Subcutaneous abdominal adipose tissue (tissue), 5 donors: Measurements from ENCODE around the gene SERTAD3.
"Not testable (repeated sequence)": the region's sequence is repeated elsewhere in the genome, so short reads cannot be mapped to it uniquely, and the experiment has no call there.

Experiments
- H3K27ac ChIP-seq: one replicate; pipeline ENCODE4 v1.7.0; 2013; ENCODE audit warnings: low read depth, mild to moderate bottlenecking, inconsistent platforms, low read length, moderate library complexity
- H3K27me3 ChIP-seq, 5 donors: one replicate each; pipeline ENCODE4 v1.7.0; 2013; ENCODE audit warnings: low read length in 5 of 5, inconsistent platforms in 1 of 5; ENCODE audit not compliant: control insufficient read depth in 5 of 5, insufficient read depth in 4 of 5
- H3K36me3 ChIP-seq, 5 donors: one replicate each; pipeline ENCODE4 v1.7.0; 2013; ENCODE audit warnings: low read length in 5 of 5; ENCODE audit not compliant: control insufficient read depth in 5 of 5, insufficient read depth in 5 of 5
- H3K4me1 ChIP-seq, 5 donors: one replicate each; pipeline ENCODE4 v1.7.0; 2013; ENCODE audit warnings: low read length in 5 of 5, mild to moderate bottlenecking in 3 of 5, moderate library complexity in 1 of 5; ENCODE audit not compliant: control insufficient read depth in 5 of 5, insufficient read depth in 5 of 5
- H3K4me3 ChIP-seq, 5 donors: one replicate each; pipeline ENCODE4 v1.7.0; 2013; ENCODE audit warnings: low read length in 5 of 5, low read depth in 1 of 5
- H3K9ac ChIP-seq, 5 donors: one replicate each; pipeline ENCODE4 v1.7.0; 2013; ENCODE audit warnings: low read length in 5 of 5, mild to moderate bottlenecking in 4 of 5, moderate library complexity in 3 of 5
- H3K9me3 ChIP-seq, 5 donors: one replicate each; pipeline ENCODE4 v1.7.0; 2013; ENCODE audit warnings: low read length in 5 of 5; ENCODE audit not compliant: control insufficient read depth in 5 of 5
- donor health status: healthy.
- donor health status: healthy.
- donor health status: healthy.
- donor health status: healthy.
- donor health status: healthy.

SERTAD3 gene

DNA sequence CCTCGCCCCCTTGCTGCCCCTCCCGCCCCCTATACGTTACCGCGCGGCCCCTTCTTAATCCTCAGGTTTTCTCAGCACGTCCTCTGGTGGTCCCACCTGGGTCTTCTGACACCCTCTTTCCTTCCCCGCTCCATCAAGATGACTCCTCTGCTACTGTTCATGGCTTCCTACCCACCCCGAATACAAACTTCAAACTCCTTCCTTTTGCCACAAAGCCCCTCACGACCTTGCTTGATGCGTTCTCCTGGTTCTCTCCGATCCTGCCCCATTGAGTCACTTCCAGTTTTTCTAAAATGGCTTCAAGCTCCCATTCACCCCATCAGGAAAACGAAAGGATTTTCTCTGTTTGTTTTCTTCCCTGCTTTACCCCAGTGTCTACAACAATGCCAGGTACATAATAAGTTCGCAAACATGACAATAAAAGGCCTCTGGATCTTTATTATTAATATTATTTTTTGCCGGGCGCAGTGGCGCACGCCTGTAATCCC lies 734 bp upstream of the SERTAD3 start:
- Histone ChIP-seq H3K9ac (peak overlapping the region in 4 of 5 donors; percentile 64 to 70 (median 68)), H3K9me3 (no peaks in the 10 kb centered on the region), H3K4me1 (peaks cover 9 to 28% (median 23%) of the 10 kb centered on the region in 5 donors), H3K27ac (peak overlapping the region; percentile 99), H3K36me3 (peaks cover 3 to 53% (median 39%) of the 10 kb centered on the region in 5 donors), H3K4me3 (peak overlapping the region; percentile 86 to 100 (median 99)), H3K27me3 (no peaks in the 10 kb centered on the region)

DNA sequence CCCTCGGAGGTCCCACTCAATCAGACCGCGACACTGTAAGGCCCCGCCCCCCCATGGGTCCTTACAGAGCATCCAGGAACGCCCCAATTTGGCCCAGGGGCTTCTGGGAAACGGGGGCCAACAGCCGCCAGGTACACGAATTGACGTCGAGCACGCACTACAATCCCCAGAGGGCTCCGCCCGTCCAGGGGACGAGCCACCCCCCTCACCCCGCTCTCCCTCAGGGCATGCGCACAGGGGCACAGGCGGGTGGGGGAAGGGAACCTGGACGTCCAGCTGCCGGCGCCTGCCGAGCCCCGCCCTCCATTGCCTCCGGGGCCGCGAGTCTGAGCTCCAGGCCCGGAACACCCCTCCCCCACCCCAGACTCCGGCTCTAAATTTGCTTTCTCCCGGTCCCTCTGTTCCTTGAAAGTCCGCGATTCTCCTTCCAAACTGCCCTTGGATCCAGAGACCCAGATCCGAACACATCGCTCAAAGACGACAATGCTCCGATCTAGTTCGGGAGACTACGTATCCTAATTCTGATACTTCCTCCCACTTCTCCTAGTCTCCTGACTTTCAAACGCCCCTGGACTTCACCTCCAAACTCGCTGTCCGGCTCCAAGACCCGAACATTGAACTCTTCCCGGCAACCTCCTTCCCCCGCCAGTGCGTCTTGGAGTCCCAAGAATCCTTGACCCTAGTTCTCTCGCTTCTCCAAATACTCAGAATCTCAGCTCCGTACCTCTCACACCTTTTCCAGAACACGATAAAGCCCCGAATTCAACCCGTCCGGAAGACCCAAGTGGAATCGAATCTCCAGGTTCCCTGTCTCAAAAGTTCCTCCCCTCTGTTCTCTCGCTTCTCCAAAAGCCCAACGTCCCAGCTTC lies 770 bp downstream of the SERTAD3 start:
- Histone ChIP-seq H3K36me3 (peaks cover 0 to 40% (median 30%) of the 10 kb centered on the region in 5 donors), H3K4me1 (peaks cover 9 to 28% (median 23%) of the 10 kb centered on the region in 5 donors), H3K27ac (peak overlapping the region; percentile 99), H3K4me3 (peak overlapping the region; percentile 94 to 100 (median 99)), H3K27me3 (no peaks in the 10 kb centered on the region), H3K9me3 (no peaks in the 10 kb centered on the region), H3K9ac (peak overlapping the region; percentile 97 to 99 (median 99))

GRCh38 chr19:40442328-40443130 lies 1.6 kb downstream of the SERTAD3 start:
- H3K27me3 ChIP-seq, result no peaks in the 10 kb centered on the region
- peaks cover 0 to 32% (median 22%) of the 10 kb centered on the region in 5 donors for H3K36me3 ChIP-seq
- H3K4me1 ChIP-seq, result peaks cover 9 to 28% (median 23%) of the 10 kb centered on the region in 5 donors
- H3K9me3 ChIP-seq, result no peaks in the 10 kb centered on the region
- peak overlapping the region; percentile 70 to 99 (median 80) for H3K9ac ChIP-seq
- peak overlapping the region; percentile 99 for H3K27ac ChIP-seq
- peak overlapping the region; percentile 55 to 100 (median 99) for H3K4me3 ChIP-seq

DNA sequence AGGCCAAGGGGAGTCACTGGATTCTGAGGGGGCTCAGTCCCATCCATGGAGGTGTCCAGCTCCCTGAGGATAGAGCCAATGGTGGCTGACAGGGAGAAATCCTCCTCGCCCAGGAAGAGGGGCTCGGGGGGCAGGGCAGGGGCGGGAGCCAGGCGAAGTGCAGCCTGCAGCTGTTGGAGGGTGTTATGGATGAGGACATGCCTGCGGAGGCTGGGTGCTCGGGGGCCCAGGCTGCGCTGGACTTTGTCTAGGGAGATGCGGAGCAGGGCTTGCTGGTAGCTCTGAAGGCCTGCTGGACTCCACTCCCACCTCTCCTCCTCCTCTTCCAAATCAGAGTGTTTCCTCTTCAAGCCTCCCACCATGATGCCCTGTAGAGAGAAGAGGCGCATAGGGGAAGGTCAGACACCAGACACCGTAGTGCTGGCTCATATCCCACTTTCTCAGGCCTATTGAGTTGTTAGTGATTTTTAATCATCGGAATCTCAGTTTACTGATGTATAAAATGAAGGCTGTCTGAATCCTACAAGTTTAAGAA lies 2.3 kb downstream of the SERTAD3 start:
- Histone ChIP-seq H3K4me3 (peak overlapping the region in 2 of 5 donors; percentile 83 to 100), H3K9ac (peak overlapping the region in 4 of 5 donors; percentile 70 to 99 (median 86)), H3K27ac (peak overlapping the region; percentile 99)

DNA sequence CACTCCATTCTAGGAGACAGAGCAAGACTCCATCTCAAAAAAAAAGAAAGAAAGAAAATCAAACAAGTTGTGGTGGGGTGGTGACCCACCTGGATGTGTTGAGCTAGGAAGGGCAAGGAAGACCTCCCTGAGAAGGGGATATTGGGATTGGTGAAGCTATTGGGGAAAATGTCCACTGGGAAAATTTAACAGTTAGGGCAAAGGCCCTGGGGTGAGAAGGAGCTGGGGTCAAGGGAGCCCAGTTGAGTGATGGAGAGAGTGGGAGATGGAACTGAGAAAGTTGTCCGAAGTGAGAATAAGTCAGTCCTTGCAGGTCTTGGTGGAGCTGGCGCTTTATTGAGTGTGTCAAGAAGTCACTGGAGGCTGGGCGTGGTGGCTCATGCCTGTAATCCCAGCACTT lies 5.9 kb downstream of the SERTAD3 start:
- H3K27ac ChIP-seq, result no peak overlapping the region
- peaks cover 11 to 28% (median 26%) of the 10 kb centered on the region in 5 donors for H3K4me1 ChIP-seq
- peaks cover 0 to 23% (median 21%) of the 10 kb centered on the region in 5 donors for H3K36me3 ChIP-seq
- no peaks in the 10 kb centered on the region for H3K27me3 ChIP-seq
- no peak overlapping the region for H3K9ac ChIP-seq
- no peaks in the 10 kb centered on the region for H3K9me3 ChIP-seq
- H3K4me3 ChIP-seq, result no peak overlapping the region

More for the DNA sequence above, 2.3 kb downstream of the SERTAD3 start:
- H3K4me1 ChIP-seq, result peaks cover 9 to 28% (median 23%) of the 10 kb centered on the region in 5 donors
- H3K27me3 ChIP-seq, result no peaks in the 10 kb centered on the region
- H3K36me3 ChIP-seq, result peaks cover 0 to 28% (median 22%) of the 10 kb centered on the region in 5 donors
- no peaks in the 10 kb centered on the region for H3K9me3 ChIP-seq

- H3K9me3 ChIP-seq, result no peaks in the 10 kb centered on the region
Measured at GRCh38 chr19:40433391-40434216, 10.5 kb downstream of the SERTAD3 start.

GRCh38 chr19:40432760-40433159 lies 11.4 kb downstream of the SERTAD3 start:
- not testable (repeated sequence) for H3K9me3 ChIP-seq, H3K27me3 ChIP-seq, H3K36me3 ChIP-seq
- Histone ChIP-seq H3K4me1 (peaks cover 5 to 19% (median 18%) of the 10 kb centered on the region in 5 donors), H3K27ac (peak overlapping the region; percentile 98), H3K4me3 (peak overlapping the region in 4 of 5 donors; percentile 66 to 83 (median 70)), H3K9ac (peak overlapping the region; percentile 79 to 93 (median 86))

More at GRCh38 chr19:40433391-40434216, 10.5 kb downstream of the SERTAD3 start:
- Histone ChIP-seq H3K4me1 (peaks cover 5 to 19% (median 18%) of the 10 kb centered on the region in 5 donors), H3K27ac (peak overlapping the region; percentile 98), H3K27me3 (no peaks in the 10 kb centered on the region), H3K36me3 (no peaks in the 10 kb centered on the region), H3K9ac (peak overlapping the region; percentile 79 to 93 (median 86)), H3K4me3 (peak overlapping the region; percentile 48 to 83 (median 68))

- no peaks in the 10 kb centered on the region for H3K9me3 ChIP-seq
- H3K4me1 ChIP-seq, result peaks cover 5 to 19% (median 18%) of the 10 kb centered on the region in 5 donors
- H3K36me3 ChIP-seq, result no peaks in the 10 kb centered on the region
- H3K4me3 ChIP-seq, result no peak overlapping the region
- H3K27ac ChIP-seq, result no peak overlapping the region
- H3K27me3 ChIP-seq, result no peaks in the 10 kb centered on the region
- H3K9ac ChIP-seq, result no peak overlapping the region
Measured at GRCh38 chr19:40431698-40432097, 12.4 kb downstream of the SERTAD3 start.

DNA sequence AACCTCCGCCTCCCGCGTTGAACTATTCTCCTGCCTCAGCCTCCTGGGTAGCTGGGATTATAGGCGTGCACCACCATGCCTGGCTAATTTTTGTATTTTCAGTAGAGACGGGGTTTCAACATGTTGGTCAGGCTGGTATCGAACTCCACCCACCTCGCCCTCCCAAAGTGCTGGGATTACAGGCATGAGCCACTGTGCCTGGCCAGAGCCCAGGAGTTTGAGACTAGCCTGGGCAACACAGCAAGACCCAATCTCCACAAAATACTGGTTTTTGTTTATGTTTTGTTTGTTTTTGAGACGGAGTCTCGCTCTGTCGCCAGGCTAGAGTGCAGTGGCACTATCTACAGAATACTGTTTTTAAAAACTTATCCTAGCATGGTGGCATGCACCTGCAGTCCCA lies 13.9 kb downstream of the SERTAD3 start:
- H3K9me3 ChIP-seq, H3K36me3 ChIP-seq, H3K4me3 ChIP-seq, H3K9ac ChIP-seq, H3K27ac ChIP-seq, H3K27me3 ChIP-seq: not testable (repeated sequence)
- peaks cover 8 to 23% (median 22%) of the 10 kb centered on the region in 5 donors for H3K4me1 ChIP-seq
